Measurements from ENCODE around the gene RRBP1.

The RRBP1 gene

GRCh38 chr20:17681726-17682102, 328 bp downstream of the RRBP1 start:
- DNase-seq (ENCODE audit: low spot score), result no peak

DNA sequence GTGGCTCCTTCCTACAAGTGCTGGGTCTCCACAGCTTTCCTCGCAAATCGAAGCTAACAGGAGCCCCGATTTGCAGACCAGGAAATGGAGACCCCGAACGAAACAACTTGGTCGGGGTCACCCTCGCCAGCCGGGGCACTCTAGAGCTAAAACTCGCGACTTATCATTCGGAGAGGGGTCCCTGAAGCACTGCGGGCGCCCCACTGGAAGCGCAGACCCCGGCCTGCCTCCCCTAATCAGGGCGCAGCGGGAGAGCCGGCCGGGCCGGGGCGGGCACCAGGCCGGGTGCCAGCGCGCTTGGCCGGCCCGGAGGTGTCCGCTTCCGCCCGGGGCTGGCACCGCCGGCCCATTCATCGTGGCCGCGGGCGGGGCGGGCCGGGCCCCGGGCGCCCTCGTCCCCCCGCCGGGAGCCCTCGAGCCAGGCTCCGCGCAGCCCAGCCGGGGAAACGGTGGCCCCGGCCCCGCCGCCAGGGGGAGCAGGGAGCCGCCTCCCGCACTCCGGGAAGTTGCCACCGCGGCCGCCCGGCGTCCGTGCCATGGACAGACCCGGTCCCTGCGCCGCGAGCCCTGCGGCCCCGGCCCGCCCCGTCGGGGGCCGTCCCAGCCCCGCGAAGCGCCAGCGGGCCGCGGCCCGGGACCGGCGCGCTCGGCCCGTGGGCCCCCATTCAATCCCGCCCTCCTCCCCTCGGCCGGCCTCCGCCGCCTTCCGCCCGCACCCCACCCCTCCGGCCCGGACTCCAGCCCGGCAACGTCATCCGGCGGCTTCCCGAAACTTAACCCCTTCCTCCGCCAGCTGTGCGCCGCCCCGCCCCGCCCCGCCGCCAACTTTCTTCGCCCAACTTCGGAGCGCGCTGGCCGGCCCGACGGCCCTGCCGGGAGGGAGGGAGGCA, 961 bp downstream of the RRBP1 start:
- DNase-seq (ENCODE audit: low spot score), result peak; percentile 30

DNA sequence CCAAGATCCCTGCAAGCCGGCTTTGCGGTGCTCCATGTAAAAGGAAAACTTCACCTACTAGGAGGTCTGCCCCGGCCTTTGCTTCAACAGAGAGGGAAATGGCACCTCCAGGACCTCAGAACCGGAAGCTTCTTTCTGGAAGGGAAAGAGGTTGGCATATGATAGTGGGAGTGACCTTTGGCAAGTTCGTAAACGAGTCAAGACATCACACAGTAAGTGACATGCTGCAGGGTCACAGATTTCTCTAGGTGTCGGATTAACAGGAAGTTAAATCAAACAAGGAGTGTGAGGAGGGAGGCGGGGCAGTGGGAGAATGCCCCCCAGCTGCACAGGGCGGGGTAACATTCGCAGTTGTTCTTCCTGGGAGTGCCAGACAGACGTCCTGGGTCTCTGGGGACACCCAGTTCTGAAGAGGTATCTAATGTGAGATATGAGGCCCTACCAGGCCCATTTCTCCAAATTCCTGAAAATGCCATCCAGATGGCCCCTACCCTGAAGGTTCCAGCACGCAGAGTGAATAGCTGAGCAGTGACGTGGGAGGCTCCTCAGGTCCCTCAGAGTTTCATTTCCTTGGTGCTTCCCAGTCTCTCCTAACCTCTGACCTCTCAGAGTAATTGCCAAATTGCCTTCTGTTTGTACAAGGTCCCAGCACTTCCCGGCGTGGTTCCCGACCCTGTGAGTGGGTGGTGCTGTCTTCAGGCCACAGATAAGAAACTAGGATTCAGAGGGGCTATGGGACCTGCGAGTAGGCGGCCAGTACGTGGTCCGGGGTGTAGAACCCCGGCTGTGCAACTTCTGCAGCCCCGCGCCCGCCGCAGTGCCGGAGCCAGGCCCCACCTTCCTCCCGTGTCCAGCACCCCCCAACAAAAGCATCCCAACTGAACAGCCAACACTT, 1.9 kb downstream of the RRBP1 start:
- peak; percentile 29 for DNase-seq (ENCODE audit: low spot score)

GRCh38 chr20:17678886-17679285, 3.2 kb downstream of the RRBP1 start:
- no peak for DNase-seq (ENCODE audit: low spot score)

- DNase-seq (ENCODE audit: low spot score), result no peak
Observed at GRCh38 chr20:17678295-17678694, 3.7 kb downstream of the RRBP1 start.

GRCh38 chr20:17676942-17677341, 5.1 kb downstream of the RRBP1 start:
- no peak for DNase-seq (ENCODE audit: low spot score)

GRCh38 chr20:17676378-17676759, 5.7 kb downstream of the RRBP1 start:
- DNase-seq (ENCODE audit: low spot score), result no peak

DNA sequence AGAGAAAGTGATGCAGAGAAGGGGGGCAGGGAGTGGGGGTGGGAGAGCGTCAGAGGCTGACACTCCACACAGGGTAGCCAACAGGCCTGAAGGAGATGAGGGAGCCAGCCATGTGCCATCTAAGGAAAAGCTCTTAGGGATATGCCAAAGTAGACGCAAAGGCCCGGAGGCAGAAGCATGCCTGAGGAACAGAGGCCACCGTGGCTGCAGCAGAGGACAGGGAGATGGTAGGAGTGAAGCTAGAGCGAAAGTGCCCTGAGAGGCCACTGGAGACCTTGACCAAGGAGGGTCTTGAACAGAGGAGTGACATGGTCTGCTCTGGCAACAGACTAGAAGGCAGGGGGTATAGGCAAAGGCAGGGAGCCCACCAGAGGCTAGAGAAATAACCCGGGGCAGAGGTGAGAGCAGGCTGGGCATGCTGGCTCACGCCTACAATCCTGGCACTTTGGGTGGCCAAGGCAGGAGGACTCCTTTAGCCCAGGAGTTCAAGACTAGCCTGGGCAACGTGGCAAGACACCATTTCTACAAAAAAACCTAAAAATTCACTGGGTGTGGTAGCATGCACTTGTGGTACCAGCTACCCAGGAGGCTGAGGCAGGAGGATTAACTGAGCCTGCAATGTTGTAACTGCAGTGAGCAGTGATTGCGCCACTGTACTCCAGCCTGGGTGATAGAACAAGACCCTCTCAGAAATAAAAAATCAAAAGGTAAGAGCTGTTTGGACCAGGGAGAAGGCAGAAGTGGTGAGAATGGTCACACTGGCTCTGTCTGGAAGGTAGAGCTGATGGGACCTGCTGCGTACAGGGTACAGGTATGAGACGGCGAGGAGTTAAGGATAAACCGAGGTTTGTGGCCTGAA, 6.3 kb downstream of the RRBP1 start:
- DNase-seq (ENCODE audit: low spot score), result no peak

DNA sequence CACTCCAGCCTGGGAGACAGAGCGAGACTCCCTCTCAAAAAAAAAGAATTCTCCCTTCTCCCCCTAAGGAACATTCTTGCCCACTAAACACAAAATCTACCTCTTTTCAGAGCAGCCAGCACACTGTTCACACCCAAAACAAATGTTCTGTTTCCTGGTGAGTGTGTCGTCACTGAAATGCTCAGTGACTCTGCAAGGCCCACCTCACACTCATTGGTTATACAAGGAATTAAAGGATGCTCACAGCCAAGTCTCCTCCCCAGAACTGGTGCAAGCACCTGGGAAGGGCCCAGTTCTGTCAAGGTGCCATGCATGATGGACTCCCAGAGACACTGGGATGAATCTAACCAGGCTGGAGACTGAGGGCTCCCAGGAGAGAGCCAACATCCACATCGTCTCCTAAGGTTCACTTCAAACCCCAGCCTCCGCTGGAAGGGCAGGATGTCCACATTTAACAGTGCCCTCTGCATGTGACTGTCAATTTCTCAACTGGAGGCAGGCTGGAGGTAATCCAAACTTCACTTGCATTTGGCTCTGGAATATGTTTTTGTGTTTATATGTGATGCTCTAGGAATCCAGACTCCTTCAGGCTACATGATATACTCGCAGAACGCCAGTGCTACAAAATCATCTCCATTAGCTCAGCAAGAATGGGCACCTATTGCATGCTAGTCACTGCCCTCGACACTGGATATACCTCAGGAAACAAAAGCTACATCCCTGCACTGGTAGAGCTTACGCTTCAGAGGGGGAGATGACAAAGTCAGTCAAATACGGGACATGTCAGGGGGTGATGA, 7.1 kb downstream of the RRBP1 start:
- no peak for DNase-seq (ENCODE audit: low spot score)

DNA sequence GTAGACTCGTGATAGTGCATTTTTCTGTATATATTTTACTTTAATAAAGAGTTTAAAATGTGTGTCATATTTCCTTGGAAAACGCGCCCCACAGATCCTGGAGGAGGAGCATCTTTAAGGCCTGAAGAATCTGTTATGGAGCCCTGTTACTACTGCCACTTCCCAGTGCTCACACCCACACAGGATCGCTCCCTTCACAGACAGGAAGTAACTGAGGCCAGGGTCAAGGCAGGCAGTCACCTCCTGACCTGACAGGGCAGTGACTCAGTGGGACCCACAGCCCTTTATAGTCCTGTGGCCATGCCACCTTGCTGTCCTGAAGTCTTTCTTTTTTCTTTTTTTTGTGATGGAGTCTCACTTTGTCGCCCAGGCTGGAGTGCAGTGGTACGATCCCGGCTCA, 9.0 kb downstream of the RRBP1 start:
- DNase-seq (ENCODE audit: low spot score), result no peak

GRCh38 chr20:17671565-17671964, 10.5 kb downstream of the RRBP1 start:
- DNase-seq (ENCODE audit: low spot score), result no peak

- DNase-seq (ENCODE audit: low spot score), result no peak
Observed at GRCh38 chr20:17671011-17671410, 11.0 kb downstream of the RRBP1 start.

GRCh38 chr20:17669306-17669931, 12.6 kb downstream of the RRBP1 start:
- DNase-seq (ENCODE audit: low spot score), result no peak

- no peak for DNase-seq (ENCODE audit: low spot score)
Observed at GRCh38 chr20:17668432-17668831, 13.6 kb downstream of the RRBP1 start.

DNA sequence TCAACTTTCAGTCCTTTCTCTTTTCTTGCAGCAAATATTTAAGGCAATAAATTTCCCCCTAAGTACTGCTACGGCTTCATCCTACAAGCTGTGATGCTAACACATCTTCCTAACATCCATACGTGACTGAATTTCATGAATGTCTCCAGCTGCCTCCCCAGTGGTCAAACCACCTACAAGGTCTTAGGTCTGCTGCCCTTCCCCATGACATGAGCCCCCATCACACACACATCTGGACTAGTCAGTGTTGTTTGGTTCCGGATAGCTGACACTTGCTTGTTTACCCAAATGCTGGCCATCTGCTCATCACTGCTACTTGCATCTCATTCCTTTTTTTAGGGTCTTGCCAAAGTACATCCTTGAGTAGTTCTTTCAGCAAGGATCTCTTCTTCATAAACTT, 14.6 kb downstream of the RRBP1 start:
- no peak for DNase-seq (ENCODE audit: low spot score)

GRCh38 chr20:17666481-17666880, 15.6 kb downstream of the RRBP1 start:
- DNase-seq (ENCODE audit: low spot score), result no peak

DNA sequence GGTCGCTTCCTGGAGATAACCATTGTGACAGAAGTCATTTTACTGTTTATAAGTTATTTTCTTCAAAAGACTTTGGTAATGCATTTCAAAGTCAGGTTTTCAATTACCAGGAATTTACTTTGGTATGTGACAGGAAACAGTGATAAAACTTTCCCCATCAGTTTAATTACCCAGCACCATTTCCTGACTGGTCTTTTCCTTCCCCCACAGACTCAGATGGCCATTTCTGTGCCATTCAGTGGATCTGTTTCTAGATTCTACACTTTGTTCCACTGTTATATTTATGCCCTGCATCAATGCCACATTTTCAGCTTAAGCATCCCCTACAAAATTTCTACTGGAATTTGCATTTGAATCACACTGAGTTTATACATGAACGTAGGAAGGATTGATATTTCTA, 16.3 kb downstream of the RRBP1 start:
- no peak for DNase-seq (ENCODE audit: low spot score)

DNA sequence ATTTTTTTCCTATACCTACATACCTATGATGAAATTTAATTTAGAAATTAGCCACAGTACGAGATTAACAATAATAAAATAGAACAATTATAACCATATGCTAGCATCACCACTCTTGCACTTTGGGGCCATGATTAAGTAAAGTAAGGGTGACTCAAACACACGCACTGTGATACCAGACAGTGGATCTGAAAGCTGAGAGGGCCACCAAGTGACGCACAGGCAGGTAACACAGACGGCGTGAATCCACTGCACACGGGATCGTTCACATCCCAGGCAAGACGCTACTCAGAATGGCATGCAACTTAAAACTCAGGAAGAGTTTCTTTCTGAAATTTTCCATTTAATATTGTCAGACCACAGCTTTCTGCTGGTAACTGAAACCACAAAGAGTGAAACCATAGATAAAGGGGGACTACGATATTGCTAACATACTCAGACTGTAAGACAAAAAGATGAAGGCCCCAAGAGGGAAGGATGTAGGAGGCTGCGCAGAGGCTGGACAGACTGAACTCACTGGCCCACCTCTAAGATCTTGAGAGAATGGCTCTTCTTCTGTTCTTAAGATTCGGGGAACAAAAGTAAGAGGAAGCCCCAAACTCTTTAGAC, 17.9 kb downstream of the RRBP1 start:
- DNase-seq (ENCODE audit: low spot score), result no peak

DNA sequence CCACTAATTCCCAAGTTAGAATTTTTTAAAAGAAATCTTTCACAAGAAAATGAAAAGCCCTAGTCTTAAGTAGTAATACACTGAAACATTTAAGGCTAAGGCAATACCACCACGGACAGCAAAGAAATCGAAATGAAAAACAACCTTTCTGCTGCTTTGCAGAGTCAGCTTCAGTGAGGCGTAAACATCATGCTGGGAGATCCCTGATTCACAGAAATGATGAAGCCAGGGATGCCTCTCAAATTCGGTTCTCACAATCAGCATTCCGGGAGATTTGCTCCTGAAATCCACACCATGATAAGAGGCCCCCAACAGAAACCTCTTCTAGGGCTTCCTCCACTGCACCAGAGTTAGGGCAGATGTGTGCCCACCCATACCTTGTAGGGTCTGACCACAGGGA, 18.6 kb downstream of the RRBP1 start:
- no peak for DNase-seq (ENCODE audit: low spot score)

- no peak for DNase-seq (ENCODE audit: low spot score)
Observed at GRCh38 chr20:17663040-17663399, 19.0 kb downstream of the RRBP1 start.

Data from SK-N-DZ (cell line).